Kasumi-1 (cell line): ENCODE measurements around the gene MYBPC2.
"Not testable (repeated sequence)": the region's sequence is repeated elsewhere in the genome, so short reads cannot be mapped to it uniquely, and the experiment has no call there.

Experiments
- DNase-seq, 2 experiments: peaks; one replicate each; lab custom pipeline; 2025; lab: John Stamatoyannopoulos, UW

MYBPC2 gene

DNA sequence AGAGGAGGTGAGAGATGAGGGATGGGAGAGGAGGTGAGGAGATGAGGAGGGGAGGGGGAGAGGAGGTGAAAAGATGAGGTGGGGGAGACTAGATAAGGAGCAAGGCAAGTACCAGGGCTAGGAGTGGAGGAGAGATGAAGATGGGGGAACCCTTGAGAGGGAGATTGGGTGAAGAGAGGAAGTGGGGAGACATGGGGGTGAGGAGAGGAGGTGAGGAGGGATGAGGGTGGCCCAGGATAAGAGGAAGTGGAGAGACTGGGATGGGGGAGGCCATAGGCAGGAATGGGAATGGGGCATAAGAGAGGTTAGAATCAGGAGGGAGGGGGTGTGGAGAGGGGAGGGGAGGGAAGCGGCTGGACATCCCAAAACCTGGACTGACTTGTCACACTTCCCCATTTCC lies 26.9 kb downstream of the MYBPC2 start:
- no peak for DNase-seq

DNA sequence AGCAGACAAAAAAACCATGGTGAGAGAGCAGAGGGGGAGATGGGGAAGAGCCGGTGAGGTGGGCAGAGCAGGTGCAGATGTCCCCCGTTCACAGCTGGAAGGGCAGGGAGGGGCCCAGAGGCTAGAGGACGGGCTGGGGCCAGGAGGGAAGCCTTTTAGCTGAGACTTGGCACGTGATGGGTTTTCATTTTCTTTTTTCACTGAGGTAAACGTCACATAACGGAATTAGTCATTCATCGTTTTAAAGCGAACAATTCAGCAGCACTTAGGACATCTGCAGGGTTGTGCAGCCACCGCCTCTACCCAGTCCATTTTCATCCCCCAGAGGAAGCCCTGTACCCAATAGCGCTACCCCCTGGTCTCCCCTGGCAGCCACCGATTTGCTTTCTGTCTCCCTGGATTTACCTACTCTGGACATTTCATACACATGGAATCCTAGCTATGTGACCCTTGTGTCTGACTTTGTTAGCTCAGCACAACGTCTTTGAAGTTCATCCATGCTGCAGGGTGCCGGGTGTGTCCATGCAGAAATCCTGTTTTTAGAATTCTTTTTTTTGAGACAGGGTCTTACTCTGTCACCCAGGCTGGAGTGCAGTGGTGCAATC lies 27.6 kb downstream of the MYBPC2 start:
- peak in 1 of 2 experiments; percentile 0 for DNase-seq

DNA sequence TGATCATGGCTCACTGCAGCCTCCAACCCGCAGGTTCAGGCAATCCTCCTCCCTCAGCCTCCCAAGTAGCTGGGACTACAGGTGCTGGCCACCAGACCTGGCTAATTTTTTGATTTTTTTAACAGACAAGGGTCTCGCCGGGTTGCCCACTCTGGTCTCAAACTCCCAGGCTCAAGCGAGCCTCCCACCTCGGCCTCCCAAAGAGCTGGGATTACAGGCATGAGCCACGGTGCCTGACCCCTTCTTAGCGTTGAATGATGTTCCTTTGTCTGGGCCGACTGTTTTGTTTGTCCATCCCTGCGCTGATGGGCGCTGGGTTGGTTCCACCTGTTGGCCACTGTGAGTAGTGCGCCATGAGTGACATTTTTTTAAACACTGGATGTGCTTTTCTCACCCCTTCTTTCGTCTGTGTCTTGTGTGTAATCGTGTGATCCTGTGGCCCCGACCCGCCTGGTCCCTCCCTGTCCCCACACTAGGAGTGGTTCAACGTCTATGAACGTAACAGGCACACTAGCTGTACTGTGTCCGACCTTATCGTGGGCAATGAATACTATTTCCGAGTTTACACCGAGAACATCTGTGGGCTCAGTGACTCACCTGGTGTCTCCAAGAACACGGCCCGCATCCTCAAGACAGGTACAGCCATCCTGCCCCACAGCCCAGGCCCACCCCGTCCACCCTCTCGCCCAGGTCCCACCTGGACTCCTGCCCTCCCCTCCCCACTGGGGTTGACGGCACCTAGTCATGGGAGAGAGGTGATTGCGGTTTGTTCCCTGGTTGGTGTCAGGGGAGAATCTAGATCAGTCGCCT lies 28.6 kb downstream of the MYBPC2 start:
- DNase-seq: peak; percentile 61 to 71

DNA sequence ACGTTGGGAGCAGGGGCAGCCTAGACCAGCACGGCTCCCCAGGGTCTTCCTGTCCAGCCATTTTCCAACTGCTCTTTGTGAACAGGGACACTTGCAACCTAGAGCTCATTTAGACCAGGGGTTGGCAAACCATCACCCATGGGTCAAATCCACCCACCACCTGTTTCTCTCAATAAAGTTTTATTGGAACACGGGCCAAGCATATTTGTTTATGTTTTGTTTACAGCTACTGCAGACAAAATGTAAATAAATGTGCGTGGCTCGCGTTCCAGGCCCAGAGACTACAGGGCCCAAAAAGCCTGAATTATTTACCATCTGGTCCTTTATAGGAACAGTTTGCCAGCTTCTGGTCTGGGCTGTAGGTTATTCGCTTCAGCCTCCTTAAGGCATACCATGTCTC lies 30.3 kb downstream of the MYBPC2 start:
- no peak for DNase-seq

DNA sequence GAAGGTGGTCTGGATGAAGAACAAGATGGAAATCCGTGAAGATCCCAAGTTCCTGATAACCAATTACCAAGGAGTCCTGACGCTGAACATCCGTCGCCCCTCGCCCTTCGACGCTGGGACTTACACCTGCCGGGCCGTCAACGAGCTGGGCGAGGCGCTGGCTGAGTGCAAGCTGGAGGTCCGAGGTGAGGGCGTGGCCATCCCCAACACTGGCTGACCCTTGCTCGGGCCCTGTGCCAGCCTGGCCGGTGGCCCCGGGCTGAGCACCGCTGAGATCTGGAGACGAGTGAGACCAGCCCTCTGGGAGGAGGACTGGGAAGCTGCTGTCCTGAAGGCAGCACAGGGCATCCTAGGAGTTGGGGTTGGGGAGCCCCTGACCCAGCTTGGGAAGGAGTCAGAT lies 31.7 kb downstream of the MYBPC2 start:
- no peak for DNase-seq

DNA sequence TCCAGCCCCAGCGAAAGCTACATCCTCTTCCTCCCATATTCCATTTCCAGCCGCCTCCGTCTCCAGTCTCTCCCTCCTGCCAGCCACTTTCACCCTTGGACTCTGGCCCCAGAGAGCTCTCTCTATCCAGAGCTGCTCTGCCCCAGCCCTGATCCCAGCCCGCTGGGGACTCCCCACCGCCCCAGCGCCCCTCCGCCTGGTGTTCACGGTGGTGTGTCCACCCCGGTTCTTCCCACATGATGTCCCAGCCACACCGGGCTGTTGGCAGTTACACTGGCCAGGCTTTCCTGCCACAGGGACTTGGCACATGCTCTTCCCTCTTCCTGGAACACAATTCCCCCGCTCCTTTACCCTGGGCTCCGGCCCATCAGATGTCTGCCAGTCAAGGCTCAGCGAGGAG lies 32.3 kb downstream of the MYBPC2 start:
- no peak for DNase-seq

DNA sequence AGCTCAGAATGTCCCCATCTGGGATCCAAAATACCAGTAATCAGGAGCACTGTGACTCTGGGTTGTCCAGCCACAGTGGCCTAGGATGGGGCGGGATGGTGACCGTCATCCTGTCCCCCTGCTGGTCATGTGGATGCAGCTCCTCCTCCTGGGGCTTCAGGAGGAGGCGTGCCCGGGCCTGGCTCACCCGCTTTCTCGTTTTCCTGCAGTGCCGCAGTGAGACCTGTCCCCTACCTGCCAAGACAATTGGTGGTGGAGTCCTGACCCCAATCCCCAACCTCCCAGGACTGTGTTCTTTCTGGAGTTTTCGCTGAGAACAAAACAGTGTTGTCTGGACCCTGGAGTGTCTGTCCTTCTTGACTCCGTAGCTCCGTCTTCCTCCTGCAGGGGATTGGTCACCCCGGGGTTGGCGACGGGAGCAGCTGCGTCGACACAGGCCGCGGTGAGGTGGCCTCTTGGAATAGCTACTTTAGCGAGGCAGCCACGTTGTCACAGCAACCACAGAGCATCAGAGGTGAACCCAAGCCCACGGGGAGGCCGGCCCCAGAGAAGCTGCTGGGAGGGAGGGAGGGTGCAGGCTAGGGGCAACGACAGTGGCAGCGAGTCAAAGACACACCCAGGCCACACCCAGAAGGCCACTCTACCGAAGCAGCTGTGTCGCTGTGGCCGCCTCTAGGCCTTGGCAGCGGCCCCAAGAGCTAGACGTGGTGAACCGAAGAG lies 33.5 kb downstream of the MYBPC2 start:
- DNase-seq: no peak

DNA sequence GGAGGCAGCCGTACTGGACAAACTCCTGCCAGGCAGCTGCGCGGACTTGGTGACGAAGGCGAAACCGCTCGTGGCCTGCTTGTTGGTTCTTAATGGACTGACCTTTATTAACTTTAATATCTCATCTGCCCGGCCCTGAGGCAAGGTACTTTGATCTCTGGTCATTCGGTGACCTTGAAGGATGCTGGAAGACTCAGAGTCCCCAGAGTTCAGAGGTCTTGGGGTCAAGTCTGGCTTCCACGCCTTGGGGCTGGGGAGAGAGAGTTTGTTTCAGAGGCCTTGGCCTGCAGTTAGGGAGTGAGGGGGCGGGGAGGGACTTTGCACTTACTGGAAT lies 34.0 kb downstream of the MYBPC2 start:
- DNase-seq: no peak

DNA sequence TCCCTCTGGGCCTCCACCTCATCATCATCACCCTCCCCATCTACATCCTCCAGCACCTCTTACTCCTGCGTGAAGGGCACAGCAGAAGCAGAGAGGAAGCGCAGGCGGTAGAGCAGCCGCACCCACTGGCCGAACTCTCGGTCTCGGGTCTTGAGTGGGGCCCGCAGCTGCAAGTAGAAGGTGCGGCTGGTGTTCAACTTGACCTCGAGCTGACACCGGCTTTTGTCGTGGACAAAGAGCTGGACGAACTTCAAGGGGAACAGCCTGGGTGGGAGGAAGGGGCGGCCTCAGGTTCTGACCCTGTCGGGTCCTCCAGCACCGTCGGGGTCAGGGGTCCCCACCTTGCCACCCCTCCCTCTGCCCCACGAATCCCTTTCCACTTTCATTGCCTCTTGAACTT lies 34.9 kb downstream of the MYBPC2 start:
- DNase-seq: no peak

DNA sequence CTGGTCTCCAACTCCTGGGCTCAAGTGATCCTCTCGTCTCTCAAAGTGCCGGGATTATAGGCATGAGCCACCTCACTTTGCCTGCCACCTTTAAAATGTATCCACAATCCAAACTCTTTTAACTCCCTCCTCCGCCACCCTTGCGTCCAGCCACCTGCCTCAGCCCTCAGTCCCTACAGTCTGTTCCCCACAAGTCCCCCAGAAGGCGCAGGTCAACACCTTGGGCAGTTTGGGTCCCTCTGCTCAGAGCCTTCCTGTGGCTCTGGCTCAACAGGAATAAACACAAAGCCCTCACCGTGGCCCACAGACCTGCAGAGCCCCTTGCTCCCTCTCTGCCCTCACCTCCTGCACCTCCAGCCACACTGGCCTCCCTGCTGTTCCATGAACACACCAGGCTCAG lies 36.1 kb downstream of the MYBPC2 start:
- DNase-seq: peak; percentile 2 to 24

DNA sequence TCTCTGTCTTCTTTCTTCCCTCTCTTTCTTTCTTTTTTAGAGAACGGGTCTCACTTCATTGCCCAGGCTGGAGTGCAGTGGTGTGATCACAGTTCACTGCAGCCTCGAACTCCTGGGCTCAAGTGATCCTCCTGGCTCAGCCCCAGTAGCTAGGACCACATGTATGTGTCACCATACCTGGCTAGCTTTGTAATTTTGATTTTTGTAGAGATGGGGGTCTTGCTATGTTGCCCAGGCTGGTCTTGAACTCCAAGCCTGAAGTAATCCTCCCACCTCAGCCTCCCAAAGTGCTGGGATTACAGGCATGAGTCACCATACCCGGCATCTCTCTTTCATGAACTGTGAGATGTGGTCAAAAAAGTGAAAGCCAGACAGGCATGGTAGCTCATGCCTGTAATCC lies 40.6 kb downstream of the MYBPC2 start:
- DNase-seq: not testable (repeated sequence)

DNA sequence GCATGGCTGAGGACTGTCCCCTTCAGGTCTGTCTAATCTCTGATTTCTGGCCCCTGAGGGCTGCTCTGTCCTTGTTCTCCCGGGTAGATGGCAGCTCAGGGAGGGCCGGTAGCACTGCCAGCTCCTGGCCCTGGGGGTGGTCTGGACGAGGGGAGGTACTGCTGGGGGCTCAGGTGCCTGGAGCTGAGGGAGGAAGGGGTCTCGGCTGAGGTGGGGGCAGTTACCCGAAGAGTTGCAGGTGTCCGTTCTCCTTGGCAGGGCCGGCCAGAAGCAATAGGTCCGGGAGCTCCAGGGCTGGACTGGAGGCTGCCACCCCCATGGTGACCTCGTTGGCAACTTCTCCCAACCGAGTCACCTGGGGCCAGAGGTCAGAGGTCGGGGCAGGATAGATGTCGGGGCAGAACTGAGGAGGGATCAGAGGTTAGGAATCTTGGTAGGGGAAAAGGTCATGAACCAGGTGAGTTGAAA lies 42.4 kb downstream of the MYBPC2 start:
- DNase-seq: no peak

DNA sequence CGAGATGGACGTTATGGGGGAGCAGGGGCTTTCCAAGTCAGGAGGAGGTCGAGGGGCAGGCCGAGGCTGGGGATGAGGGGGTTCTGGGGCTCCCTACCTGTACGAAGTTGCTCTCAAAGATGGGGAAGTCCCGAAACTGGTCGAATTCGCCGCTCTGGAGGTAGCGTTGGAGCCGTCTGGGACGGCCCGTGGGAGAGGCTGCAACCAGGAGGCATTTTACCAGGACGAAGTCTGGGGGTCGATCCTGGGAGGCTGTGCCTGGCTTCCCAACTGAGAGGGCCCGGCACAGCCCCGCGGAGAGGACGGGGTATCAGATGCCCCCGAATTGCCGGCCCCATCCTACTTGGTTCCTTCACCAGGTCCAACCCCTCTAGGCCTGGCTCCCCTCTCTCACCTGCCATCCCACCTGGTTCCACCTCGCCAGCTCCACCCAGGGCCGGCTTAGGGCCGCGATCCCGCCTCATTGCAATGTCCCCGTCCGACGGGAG lies 43.1 kb downstream of the MYBPC2 start:
- no peak for DNase-seq

DNA sequence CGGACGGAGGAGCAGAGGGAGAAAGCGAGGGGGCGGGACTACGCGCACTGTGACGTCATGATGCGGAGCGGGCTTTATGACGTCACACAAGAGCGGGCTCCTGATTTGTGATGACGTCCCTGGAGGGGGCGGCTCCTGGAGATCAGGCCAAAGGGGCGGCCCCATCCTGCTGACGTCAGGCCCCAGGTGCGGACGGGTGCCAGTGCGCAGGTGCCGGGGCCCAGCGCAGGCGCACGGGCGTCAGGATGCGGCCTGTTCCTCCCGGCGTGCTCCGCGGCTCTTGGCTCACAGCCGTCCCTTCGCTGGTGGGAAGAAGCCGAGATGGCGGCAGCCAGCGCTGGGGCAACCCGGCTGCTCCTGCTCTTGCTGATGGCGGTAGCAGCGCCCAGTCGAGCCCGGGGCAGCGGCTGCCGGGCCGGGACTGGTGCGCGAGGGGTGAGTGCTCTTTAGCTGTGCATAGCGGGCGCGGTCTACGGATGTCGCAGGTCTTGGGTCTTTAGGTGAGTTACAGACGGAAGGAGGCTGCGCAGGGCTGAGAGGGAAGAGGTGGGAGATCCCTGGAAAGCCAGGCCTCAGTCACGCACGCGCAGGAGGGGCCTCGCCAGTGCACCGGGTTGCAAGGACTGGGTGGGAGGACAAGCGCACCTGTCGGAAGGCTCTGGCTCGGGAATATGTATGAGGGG lies 43.7 kb downstream of the MYBPC2 start, which contains the start of the genes EMC10 and GARIN5A:
EMC10 (plus strand) TSS at position 284 of the 683 bp plus-strand sequence; CDS start at position 322, 38 bp downstream.
GARIN5A (minus strand) TSS at position 625 of the 683 bp plus-strand sequence; CDS start at position 165, 460 bp downstream.
- peak; percentile 46 to 51 for DNase-seq

DNA sequence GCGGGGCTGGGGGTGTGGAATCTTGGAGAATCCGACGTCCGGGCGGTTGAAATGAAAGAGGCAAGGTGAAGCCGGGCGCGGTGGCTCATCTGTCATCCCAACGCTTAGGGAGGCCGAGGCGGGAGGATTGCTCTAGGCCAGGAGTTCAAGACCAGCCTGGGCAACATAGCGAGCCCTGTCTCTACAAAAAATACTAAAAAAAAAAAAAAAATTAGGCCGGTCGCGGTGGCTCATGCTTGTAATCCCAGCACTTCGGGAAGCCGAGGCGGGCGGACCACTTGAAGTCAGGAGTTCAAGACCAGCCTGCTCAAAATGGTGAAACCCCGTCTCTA lies 44.2 kb downstream of the MYBPC2 start:
- DNase-seq: no peak

DNA sequence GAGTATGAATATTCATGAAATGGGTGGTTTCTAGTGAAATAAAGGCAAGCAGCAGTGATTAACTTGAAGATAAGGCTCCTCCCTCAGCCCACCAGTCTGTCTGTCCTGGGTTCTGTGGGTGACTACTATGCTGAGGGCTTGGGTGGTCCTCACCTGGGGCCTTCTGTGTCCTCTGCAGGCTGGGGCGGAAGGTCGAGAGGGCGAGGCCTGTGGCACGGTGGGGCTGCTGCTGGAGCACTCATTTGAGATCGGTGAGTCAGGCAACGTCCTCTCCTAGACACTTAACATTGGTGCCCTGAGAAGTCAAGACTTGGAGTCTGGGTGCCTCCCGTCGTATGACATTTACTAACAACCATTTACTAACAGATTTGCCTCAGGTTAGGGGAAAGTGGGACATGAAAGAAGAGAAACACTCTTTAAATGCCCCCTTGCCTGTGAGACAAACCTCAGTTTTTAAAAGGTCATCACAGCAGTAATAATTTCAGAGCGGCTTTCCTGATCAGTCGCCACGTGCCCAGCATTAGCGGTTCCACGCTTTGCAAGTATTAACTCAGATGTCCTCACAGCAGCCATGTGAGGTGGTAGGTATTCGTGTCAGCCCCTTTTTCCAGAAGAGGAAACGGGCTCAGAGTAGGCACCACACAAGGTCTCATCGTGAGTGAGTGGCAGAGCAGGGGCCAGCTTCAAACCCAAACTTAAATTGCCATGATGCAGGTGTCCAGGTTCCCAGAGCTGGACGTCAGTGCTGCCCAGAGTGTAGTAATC lies 45.2 kb downstream of the MYBPC2 start:
- no peak for DNase-seq

DNA sequence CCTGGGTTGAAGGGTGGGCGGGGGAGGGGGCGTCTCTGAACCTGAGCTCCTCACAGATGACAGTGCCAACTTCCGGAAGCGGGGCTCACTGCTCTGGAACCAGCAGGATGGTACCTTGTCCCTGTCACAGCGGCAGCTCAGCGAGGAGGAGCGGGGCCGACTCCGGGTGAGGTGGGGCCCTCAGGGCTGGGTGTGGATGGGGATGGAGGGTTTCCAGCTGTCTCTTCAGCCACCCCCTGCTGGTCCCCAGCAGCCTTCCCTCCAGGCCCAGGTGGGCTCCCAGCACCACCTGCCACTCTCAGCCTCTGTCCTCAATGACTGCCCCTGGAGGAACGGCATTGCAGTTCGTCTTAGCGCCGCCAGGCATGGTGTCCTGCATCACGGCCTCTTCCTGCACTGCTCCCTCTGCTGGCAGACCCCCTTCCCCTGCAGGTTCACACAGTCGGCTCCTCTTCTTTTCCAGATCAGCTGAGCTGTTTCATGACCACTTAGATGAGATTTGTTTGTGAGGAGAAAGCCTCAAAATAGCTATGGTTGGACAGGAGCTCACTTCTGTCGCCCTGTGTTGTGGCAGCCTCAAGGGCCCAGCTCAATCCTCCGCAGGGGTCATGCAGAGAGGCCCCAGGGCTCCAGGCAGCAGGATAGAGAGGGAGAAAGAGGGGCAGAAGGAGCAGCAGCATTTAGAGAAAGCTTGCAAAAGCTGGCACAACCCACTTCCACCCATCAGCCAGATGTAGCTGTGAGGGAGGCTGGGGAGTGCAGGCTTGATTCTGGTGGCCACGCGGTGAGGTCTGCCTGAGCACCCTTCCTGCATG lies 46.4 kb downstream of the MYBPC2 start:
- peak in 1 of 2 experiments; percentile 20 for DNase-seq

DNA sequence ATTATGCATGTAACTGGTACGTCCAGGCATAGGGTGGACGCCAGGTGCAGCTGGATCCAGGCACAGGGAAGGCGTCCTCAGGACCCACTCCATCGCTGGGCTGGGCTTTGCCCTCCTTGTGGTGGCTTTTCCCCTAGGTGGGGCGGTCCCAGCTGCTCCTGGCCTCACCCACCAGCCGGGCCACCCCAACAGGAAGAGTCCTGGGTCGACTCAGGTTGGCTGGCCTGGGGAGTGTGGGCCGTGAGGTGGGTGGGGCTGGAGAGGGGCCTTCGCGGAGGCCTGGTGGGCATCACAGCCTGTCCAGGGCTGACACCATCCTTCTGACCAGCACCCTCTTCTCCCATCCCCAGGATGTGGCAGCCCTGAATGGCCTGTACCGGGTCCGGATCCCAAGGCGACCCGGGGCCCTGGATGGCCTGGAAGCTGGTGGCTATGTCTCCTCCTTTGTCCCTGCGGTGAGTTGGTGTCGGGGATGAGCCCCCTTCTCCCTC lies 47.1 kb downstream of the MYBPC2 start:
- DNase-seq: no peak

DNA sequence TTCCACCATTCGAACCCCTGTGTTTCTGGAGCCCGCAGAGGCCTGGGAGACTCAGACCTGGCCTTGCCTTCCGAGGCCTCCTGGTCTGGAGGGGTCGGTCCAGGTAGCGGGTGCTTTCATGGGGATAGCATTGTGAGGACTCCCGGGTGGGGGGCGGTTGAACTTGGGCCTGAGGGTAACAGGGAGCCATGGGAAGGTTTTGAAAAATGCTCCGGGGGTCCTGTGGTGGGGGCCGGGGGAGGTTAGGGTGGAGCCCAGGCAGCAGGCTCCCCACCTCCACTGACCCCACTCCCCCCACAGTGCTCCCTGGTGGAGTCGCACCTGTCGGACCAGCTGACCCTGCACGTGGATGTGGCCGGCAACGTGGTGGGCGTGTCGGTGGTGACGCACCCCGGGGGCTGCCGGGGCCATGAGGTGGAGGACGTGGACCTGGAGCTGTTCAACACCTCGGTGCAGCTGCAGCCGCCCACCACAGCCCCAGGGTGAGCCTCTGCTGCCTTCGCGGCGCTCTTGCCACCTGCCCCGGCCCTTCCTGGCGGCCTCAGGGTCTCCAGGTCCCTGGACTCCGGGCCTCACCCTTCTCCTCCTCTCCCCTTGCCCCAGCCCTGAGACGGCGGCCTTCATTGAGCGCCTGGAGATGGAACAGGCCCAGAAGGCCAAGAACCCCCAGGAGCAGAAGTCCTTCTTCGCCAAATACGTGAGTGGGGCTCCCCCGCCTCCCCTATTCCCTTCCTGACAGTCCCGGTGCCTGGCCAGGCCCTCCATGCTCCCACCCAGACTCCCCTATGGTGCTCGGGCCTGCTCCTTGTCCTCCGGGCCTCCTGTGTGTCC lies 47.8 kb downstream of the MYBPC2 start:
- no peak for DNase-seq
